PFSK-1 (cell line): Measurements from ENCODE around the gene PHKG2.

Experiments
- FOXP2 ChIP-seq: optimal IDR thresholded peaks from 2 replicates; pipeline ENCODE3; 2011; ENCODE audit warnings: borderline replicate concordance, control low read depth, inconsistent platforms; ENCODE audit not compliant: insufficient read depth; ENCODE audit errors: extremely low read length, extremely low read depth
- POLR2AphosphoS5 ChIP-seq: IDR thresholded peaks from 2 replicates; pipeline ENCODE4 v1.6.1; 2012; ENCODE audit warnings: low read depth, mild to moderate bottlenecking, control low read depth, low read length, moderate library complexity
- REST ChIP-seq, 2 experiments: IDR thresholded peaks; 2 replicates each; pipeline versions ENCODE4 v1.6.1 to v1.8.0; 2011 to 2012; ENCODE audit warnings: low read depth in 2 of 2, low read length in 2 of 2, control low read depth in 1 of 2, inconsistent platforms in 1 of 2, mild to moderate bottlenecking in 1 of 2, moderate library complexity in 1 of 2; ENCODE audit not compliant: insufficient read depth in 1 of 2
- SIN3A ChIP-seq: IDR thresholded peaks from 2 replicates; pipeline ENCODE4 v1.6.1; 2012; ENCODE audit warnings: mild to moderate bottlenecking, low read length, moderate library complexity, borderline replicate concordance; ENCODE audit not compliant: insufficient read depth
- TAF1 ChIP-seq: IDR thresholded peaks from 2 replicates; pipeline ENCODE4 v1.6.1; 2012; ENCODE audit warnings: low read length, control low read depth, borderline replicate concordance; ENCODE audit not compliant: insufficient read depth

GRCh38 chr16:30700491-30700890 is 47.7 kb upstream of the PHKG2 start:
- TF ChIP-seq SIN3A: no peak
- no peak for TF ChIP-seq TAF1
- TF ChIP-seq POLR2AphosphoS5: no peak
- TF ChIP-seq REST (IDR thresholded peaks at IDR 0.05; ENCODE audit: insufficient read depth in 1 of 2, low read depth in 2 of 2, low read length in 2 of 2): no peak
- TF ChIP-seq FOXP2: no peak
